NCI-H748 (cell line): ENCODE data around the gene NOX5.
"Not testable (repeated sequence)": the region's sequence is repeated elsewhere in the genome, so short reads cannot be mapped to it uniquely, and the experiment has no call there.

ENCODE experiments used
- DNase-seq: peaks from one replicate; lab custom pipeline; 2025; ENCODE audit not compliant: unreplicated experiment; lab: John Stamatoyannopoulos, UW

NOX5 gene, protein sequence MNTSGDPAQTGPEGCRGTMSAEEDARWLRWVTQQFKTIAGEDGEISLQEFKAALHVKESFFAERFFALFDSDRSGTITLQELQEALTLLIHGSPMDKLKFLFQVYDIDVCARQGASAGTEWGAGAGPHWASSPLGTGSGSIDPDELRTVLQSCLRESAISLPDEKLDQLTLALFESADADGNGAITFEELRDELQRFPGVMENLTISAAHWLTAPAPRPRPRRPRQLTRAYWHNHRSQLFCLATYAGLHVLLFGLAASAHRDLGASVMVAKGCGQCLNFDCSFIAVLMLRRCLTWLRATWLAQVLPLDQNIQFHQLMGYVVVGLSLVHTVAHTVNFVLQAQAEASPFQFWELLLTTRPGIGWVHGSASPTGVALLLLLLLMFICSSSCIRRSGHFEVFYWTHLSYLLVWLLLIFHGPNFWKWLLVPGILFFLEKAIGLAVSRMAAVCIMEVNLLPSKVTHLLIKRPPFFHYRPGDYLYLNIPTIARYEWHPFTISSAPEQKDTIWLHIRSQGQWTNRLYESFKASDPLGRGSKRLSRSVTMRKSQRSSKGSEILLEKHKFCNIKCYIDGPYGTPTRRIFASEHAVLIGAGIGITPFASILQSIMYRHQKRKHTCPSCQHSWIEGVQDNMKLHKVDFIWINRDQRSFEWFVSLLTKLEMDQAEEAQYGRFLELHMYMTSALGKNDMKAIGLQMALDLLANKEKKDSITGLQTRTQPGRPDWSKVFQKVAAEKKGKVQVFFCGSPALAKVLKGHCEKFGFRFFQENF

DNA sequence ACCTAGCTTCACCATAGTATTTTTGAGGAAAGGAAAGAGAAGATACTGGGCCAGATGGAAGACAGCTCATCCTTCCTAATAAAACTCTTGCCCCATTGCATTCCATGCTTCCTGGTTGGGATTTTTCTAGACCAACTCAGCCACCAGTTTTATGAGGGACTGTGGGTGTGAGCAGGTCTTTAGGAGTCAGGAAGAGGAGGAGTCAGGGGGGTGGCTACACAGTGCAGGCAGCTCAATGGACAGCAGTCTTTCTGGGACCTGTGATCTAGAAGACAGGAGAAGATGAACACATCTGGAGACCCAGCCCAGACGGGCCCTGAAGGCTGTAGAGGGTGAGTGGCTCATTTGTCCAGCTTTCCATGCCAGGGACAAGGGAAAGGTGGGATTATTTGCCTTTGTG is at the start of gene NOX5:
Gene NOX5 (plus strand): TSS at position 242 of the 400 bp plus-strand sequence. CDS start 41 bp downstream, at position 283.
- no peak for DNase-seq

DNA sequence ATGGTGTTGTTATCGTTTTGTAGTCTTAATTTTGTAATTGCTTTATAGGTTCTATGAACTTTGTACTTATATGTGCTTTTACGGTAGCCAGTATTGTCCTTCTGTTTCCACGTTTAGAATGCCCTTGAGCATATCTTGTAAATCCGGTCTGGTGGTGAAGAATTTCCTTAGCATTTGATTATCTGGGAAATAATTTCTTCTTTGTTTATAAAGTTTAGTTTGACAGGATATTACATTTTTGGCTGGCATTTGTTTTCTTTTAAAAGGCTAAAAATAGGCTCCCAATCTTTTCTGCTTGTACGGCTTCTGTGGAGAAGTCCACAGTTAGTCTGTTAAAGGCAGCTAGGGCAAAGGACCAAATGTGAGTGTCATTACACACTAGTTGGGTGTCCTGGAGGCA is 47.5 kb upstream of the NOX5 start:
- no peak for DNase-seq

DNA sequence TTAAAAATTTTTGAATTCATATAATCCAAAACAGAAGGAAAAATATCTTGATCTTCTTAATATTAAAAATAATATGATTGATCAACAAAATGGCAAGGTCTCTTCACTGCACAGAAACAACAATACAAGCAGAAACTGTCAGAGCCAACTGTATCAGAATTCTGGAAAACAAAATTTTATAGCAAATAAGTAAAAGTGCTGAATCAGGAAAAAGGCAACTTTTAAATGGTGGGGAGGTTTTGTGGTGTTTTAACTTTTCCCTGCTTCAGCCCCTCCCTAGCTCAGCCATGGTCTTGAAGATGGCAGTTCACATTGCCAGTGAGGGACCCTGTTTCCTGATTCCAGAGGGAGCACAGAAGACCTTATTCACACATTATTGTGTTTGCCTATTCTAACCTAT is 46.5 kb upstream of the NOX5 start:
- DNase-seq: no peak

DNA sequence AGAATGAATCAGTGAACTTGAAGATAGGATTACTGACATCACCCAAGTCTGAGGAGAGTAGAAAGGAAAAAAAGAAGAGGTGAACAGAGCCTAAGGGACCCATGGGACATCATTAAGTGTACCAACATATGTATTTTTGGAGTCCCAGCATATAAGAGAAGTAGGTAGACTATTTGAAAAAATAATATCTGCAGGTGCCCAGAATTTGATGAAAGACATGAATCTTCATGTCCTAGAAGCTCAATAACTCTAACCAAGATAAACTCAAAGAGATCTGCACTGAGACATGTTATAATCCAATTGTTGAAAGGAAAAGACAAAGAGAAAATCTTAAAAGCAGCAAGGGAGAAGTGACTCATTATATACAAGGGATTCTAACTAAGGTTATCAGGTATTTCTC is 45.2 kb upstream of the NOX5 start:
- DNase-seq: no peak

DNA sequence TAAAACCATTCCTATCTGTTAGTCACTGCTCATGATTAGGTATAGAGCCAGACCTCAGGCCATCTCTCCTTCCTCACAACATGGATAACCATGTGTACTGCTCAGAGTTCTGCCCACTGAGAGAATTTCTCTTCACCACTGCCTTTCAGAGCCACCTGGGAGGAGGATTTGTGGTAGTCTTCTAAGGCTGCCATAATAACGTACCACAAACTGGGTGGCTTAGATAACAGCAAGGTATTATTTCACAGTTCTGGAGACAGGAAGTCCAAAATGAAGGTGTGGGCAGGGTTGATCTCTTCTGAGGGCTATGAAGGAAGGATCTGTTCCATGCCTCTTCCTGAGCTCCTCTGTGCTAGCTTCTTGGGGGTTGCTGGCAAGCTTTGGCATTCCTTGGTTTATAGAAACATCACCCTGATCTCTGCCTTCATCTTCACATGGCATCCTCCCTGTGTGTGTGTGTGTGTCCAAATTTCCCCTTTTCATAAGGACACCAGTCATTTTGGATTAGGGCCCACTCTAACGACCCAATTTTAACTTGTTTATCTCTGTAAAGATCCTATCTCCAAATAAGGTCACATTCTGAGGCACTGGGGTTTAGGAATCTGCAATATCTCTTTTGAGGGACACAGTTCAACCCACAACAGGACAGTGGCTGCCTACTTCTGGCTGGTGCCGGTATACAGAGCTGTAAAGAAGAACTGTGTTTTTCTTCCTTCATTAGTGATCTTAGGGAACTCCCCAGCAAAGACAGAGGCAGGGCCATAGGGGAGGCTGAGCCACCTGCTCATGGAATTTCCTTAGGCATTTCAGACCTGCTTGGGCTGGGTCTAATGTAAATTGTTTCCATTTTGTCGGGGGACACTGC is 42.1 kb upstream of the NOX5 start:
- no peak for DNase-seq

DNA sequence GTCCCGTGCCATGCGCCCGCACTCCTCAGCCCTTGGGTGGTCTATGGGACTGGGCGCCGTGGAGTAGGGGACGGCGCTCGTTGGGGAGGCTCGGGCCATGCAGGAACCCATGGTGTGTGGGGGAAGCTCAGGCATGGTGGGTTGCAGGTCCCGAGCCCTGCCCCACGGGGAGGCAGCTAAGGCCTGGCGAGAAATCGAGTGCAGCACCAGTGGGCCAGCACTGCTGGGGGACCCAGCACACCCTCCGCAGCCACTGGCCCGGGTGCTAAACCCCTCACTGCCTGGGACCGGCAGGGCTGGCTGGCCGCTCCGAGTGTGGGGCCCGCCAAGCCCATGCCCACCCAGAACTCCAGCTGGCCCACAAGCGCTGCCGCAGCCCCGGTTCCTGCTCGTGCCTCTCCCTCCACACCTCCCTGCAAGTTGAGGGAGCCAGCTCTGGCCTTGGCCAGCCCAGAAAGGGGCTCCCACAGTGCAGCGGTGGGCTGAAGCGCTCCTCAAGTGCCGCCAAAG is 38.8 kb upstream of the NOX5 start:
- not testable (repeated sequence) for DNase-seq

DNA sequence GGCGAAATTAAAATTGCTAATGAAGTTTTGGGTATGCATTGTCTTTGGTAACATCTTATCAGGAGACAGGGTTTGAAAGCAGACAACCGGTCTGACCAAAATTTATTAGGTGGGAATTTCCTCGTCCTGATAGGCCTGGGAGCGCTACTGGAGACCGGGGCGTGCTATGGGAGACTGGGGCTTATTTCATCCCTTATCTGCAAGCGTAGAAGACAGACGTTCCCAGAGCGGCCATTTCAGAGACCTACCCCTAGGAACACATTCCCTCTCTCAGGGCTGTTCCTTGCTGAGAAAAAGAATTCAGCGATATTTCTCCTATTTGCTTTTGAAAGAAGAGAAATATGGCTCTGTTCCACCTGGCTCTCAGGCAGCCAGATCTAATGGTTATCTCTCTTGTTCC is 37.1 kb upstream of the NOX5 start:
- DNase-seq: not testable (repeated sequence)

DNA sequence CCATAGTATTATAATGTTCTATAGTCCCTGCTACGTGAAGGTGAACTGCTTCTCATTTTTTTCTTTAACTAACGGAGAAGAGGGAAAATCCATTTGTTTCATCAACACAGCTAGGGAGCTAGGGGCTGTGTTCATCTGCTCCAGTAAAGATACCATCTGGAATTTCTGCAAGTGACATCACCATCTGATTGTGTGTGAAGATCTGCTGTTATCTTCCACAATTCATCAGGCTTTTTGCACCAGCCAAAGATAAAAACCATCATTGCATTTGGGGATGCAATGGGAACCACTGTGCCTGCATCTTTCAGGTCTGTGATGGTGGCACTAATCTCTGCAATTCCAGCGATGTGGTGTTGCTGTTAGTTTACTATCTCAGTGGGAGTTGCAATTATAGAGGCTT is 35.5 kb upstream of the NOX5 start:
- no peak for DNase-seq

DNA sequence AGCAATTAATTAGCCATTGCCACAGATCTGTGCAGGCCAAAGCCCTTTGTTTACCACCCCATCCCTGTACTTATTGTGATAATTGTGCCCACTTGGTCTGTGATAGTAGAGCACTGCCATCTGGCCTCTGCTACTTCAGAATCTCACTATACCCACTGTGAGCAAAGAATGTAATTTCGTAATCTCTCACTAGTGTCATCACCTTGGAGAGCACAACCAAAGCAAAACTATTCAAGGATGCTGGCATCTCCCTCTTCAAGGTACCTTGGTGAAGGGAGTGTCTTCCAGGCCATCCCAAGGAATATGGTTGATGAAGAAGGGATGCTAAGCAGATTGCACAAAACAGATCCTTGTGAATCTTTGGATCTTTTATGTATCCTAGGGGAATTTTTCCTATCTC is 34.7 kb upstream of the NOX5 start:
- DNase-seq: no peak

DNA sequence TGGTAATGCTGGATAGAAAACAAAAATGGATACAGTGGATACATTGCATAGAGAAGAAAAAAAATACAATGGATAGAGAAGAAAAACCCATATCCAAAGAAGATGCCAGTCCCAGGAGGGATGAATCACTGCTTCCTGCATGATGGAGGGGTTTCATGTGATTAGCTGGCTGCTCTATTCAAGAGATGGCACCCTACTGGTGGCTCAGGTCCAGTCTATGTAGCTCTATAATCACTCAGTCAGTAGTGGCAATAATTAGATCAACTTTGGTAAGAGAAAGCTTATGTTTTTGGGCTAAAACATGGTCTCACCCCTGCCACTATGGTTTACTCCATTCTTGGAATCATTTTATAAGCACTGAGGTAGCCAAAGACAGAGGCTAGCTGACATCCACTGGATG is 33.7 kb upstream of the NOX5 start:
- no peak for DNase-seq

DNA sequence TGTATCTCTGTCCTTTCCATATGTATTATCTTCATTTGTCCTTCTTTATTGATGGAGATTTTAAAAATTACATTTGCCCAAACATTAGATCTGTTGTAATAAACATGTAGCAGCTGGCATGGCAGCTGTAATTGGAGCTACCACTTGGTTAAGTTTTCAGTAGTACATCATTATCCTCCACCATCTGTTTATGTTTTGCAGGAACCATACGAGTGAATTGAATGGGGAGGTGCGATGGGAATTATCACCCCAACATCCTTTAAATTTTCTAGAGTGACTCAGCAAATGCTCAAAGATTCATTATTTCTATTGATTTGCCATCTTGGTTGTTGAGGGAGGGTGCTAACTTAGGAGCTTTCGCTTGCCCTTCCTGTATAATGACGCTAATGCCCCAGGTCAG is 32.6 kb upstream of the NOX5 start:
- no peak for DNase-seq

DNA sequence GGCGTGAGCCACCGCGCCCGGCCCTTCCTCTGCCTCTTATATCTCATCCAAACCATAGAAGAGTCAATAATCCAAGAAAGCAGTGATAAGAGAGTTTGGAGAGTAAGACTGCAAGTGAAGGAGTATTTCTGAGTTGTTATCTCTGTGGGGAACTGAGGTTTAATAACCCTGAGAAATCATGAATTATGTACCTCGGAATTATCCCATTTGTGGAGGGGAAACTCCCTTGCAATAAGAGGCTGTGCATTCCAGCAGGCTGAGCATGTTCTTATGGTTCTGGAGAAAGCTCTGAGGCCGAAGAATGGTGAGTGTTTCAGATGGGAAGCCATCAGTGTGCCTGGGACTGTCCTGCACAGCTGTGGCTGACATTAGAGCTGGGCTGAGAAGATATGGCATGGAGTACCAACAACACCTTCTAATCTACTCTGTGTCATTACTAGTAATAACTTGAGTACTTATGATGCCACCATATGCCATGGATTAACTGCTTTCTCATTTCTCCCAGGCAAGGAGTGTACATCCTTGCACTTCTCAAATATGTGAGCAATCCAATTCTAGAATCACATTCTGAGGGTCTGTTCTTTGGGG is 31.4 kb upstream of the NOX5 start:
- DNase-seq: no peak

DNA sequence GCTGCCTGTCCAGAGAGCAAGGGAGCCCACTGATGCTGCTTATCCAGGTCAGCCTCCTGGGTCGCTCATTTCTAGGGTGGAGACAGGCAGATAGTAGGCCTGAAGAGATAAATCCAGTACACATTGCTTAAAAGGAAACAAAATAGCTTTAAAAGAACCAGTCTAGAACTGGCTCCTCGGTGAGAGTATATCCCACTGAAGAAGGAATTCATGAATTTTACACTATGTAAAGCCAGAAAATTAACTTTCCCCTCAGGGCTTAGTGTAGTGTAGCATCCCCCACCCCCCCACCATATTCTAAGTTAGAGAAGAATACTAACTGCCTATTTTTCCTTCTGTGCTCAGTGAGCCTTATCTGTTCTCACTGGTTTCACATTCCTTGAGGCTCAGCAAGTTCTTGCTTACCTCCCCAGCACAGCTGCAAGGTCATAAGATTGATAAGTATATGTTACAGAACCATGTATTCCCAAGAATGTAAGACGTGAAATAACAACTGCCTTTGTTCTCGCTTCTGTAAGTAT is 30.5 kb upstream of the NOX5 start:
- DNase-seq: no peak

DNA sequence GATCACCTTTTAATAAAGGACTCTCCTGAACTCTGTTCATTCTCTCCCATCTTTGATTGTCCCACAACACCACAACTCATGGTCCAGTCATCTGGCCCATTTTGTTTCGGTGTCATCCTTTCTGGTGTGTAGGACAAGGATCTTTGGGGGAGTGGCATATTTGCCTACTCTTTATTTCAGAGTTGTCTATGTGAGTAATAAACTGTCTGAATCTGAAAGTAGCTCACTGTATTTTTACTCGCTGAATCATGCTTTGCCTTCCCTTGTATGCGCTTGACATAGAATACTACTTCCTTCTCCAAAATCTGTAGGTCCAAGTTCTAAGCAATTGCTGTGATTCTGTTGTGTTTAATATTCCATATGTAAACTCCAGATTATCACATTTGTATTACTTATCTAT is 29.9 kb upstream of the NOX5 start:
- DNase-seq: no peak

DNA sequence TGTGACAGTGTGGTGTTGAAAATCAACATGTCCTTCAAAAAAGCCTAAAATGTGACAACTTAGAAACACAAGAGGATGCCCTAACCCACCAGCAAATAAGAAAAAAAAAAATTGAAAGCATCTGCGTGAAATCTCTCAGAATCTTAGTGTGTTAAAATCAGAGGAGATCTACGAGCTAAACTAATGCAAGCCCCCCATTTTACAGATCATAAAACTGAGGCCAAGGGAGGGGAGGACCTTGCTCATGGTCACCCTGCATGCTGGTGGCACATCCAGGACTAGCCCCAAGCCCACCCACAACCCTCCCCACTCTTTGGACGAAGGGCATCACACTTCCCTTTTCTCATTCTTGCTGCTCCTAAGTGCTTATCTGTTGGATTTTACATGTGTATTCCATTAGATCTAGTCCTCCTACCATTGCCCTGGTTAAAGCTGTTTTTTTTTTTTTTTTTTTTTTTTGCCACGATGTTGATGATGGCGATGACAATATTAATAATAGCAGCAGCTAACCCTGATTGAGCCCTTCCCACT is 29.1 kb upstream of the NOX5 start:
- no peak for DNase-seq

DNA sequence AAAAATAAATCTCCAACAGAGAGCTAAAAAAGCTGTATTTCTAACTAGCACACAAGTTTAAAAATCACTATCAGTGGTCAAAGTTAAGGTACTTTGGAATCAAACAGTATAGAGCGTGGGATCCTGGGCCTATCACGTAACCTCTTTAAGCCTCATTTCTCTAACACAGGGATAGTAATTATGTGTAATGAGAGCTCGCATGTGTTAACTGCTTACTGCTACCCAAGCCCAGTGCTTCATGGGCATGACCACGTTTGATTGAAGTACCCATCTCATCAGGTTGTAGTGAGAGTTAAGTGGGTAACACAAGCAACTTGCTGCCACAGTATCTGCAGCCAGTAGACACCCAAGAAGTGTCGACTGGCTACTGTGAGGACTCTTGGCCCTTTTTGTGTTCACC is 28.2 kb upstream of the NOX5 start:
- no peak for DNase-seq

DNA sequence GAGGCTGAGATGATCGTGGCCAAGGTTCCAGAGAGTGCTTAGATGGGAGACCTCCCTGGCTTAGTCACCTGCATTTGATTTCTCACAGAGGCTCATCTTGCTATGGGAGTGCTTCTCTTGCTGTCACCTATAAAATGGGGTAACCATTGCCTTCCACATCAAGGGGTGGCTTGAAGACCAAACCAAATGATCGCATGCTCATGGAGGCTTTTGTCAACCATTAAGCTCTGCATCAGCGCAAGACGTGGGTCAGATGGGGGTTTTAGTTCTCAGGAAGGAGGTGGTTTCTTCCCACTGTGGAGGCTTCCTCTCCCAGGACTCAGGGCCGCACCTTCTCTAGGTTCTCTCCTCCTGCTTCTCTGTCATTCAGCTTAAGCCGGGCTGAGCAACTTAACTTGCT is 27.4 kb upstream of the NOX5 start:
- no peak for DNase-seq

DNA sequence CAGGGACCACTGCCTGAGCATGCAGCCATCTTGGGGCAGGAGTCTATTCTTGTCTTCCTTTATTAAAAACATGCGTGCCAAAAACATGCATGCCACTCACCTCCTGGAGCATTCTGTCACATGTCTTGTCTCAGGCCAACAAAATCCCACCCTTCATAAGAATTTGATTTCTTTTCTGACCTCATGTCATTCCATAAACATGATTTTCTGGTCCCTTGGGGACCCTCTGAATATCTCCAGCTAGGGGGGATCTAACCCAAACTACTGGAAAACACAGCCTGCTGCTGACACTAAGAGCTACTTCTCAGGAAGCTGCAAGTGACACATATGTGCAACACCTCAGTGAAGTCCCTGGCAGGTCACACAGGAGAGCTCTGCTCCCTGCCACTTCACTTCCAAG is 26.8 kb upstream of the NOX5 start:
- DNase-seq: no peak

DNA sequence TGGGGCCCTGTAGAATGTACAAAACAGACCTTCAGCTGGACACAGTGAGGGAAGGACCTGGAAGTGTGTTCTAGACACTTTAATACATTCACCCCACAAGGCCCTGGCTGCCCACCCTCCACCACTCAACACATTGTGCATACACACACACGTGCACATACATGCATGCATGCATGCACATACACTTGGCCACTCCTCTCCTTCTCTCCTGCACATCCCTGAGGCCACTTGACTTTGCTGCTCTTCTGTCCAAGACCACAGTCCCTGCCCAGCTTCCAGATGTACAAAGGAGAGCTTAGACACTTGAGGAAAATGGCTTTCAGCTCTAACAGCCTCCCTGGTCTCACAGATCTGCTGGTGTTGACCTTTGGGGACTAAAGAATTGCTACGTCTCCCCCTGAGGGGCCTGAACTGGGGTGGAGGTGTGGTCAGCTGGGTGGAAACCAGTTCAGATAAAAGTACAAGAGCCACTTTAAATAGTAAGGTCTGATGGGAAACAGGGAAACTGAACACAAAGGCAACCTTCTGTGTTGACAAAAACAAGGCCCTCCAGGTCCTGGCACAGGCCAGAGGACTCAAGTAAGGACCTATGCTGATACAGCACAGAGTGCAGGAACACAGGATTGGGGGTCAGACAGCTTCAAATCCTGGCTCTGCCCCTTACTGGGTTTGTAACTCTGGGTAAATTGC is 24.8 kb upstream of the NOX5 start:
- no peak for DNase-seq
